ENCODE results near the gene NREP.

DNA sequence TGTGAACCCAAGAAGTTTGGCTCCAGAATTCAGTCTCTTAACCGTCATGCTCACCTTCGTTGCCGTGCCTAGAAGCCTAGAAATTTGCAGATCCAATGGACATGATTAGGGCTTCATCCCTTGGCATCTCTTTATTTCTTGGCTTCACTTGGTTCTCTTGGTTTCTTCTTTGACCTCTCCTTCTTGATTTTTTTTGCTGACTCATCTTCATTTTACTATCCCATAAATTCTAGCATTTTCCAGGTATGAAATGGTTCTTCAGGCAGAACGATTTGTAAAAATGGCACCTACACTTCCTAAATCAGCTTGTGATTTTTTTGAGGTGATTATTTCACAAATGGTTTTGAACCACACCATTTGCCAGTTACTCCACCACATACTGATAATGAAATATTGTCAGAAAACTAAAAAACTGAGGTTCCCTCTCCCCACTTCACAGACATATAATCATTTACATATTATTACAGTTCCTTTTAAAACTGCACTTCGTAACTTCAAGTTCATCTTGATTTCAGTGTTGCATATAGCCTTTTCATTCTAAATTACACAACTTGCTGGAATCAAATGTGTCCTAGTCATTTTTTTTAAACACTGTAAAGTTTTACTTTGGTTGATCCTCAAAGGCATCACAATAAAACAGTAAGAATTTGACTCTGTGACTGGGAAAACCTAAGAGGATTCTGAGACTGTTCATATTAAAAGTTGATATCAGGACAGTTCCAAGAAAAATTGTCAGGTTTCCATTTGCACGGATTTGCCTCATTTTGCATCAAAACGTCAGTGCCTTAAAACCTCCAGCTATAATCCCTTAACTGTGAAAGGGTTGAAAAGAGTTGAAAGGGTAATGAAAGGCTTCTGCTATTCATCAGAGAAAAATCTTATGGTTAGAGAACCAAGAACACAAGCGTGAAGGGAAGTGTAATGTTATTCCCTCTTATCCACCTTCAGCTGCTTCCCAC, 8.9 kb upstream of the NREP start:
- TF ChIP-seq, protein P1, sequence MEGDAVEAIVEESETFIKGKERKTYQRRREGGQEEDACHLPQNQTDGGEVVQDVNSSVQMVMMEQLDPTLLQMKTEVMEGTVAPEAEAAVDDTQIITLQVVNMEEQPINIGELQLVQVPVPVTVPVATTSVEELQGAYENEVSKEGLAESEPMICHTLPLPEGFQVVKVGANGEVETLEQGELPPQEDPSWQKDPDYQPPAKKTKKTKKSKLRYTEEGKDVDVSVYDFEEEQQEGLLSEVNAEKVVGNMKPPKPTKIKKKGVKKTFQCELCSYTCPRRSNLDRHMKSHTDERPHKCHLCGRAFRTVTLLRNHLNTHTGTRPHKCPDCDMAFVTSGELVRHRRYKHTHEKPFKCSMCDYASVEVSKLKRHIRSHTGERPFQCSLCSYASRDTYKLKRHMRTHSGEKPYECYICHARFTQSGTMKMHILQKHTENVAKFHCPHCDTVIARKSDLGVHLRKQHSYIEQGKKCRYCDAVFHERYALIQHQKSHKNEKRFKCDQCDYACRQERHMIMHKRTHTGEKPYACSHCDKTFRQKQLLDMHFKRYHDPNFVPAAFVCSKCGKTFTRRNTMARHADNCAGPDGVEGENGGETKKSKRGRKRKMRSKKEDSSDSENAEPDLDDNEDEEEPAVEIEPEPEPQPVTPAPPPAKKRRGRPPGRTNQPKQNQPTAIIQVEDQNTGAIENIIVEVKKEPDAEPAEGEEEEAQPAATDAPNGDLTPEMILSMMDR (IDR thresholded peaks at IDR 0.05): no peak
- TF ChIP-seq POLR2AphosphoS5 (IDR thresholded peaks at IDR 0.05) (no peak), POLR2A (IDR thresholded peaks at IDR 0.05) (no peak)

Measured in breast epithelium (tissue), 3 donors.